HepG2 (cell line): ENCODE data around the gene PWP1. TPM values are rescaled to one million over a fixed set of nuclear protein-coding genes. Genes with fewer than 3 reads are reported as not detected.

ENCODE experiments used
- ATAC-seq: fragments of 200-7000 bp; cut with Tn5 transposase; 3 replicates; pipeline ENCODE4 v1.9.1; 2020; ENCODE audit warnings: mild to moderate bottlenecking, moderate library complexity
- BruUV-seq: library from RNA; stranded (reverse); fragments of 400-500 nt; replicated peaks from 2 replicates; lab custom pipeline; 2021; lab: Mats Ljungman, UMichigan
- CTCF ChIA-PET: fragments of 300-600 bp; formaldehyde crosslinking; extraction: SDS; loops from one replicate; lab custom pipeline; 2021; ENCODE audit warnings: low total read pairs, inconsistent platforms, low intra/inter-chr PET ratio; lab: Yijun Ruan, JAX
- POLR2A ChIA-PET: fragments of 350-600 bp; sonication (Branson Sonifier 250); formaldehyde crosslinking; loops from one replicate; lab custom pipeline; 2020; ENCODE audit warnings: antibody characterized with exemption, inconsistent platforms; lab: Yijun Ruan, JAX
- DNase-seq: peaks from one replicate; pipeline ENCODE4 v3.0.0-alpha.2; 2015; ENCODE audit warnings: low spot score
- FAIRE-seq: peaks from 3 replicates; lab custom pipeline; 2011; peaks lifted over from hg19 to GRCh38; lab: Jason Lieb, UNC
- H2AFZ ChIP-seq: one replicate; pipeline ENCODE4 v1.6.1; 2011; ENCODE audit warnings: low read length, inconsistent platforms
- H3K27ac ChIP-seq: fragments of 300-600 bp; 3 replicates; pipeline ENCODE4 v1.8.0; 2011; ENCODE audit warnings: mixed run types, mild to moderate bottlenecking, mixed read lengths, low read length, inconsistent platforms; ENCODE audit not compliant: insufficient read depth; ENCODE audit errors: extremely low read length
- H3K27me3 ChIP-seq, 2 experiments: fragments of 200-600 bp in 1 of 2; 2 replicates in 1 of 2; 3 replicates in 1 of 2; pipeline versions ENCODE4 v1.6.0 to v1.8.0; 2011; ENCODE audit warnings: low read length in 2 of 2, mild to moderate bottlenecking in 2 of 2, moderate library complexity in 2 of 2, inconsistent platforms in 1 of 2; ENCODE audit not compliant: insufficient read depth in 2 of 2, control insufficient read depth in 1 of 2
- H3K36me3 ChIP-seq, 2 experiments: fragments of 200-600 bp in 1 of 2; replicated peaks in 1 of 2; 2 replicates in 1 of 2; 3 replicates in 1 of 2; pipeline versions ENCODE4 v1.5.1 to v1.8.0; 2011; ENCODE audit warnings: low read length in 2 of 2, inconsistent platforms in 1 of 2; ENCODE audit not compliant: insufficient read depth in 2 of 2, control insufficient read depth in 1 of 2
- H3K4me1 ChIP-seq: 2 replicates; pipeline ENCODE4 v1.5.1; 2012; ENCODE audit warnings: low read length, inconsistent platforms; ENCODE audit not compliant: insufficient read depth
- H3K4me2 ChIP-seq: 2 replicates; pipeline ENCODE4 v1.6.0; 2011; ENCODE audit warnings: low read depth, low read length, inconsistent platforms
- H3K4me3 ChIP-seq, 3 experiments: fragments of 200-600 bp in 1 of 3; sonication (generic), shearing (Covaris generic) in 1 of 3; replicated peaks in 1 of 3; 2 replicates each; pipeline ENCODE4 v1.5.1; 2011 to 2016; ENCODE audit warnings: low read length in 3 of 3, inconsistent platforms in 2 of 3, low read depth in 2 of 3, mild to moderate bottlenecking in 2 of 3, control low read depth in 1 of 3, mixed read lengths in 1 of 3; ENCODE audit not compliant: insufficient read depth in 1 of 3
- H3K79me2 ChIP-seq: one replicate; pipeline ENCODE4 v1.6.1; 2011; ENCODE audit warnings: low read length, inconsistent platforms; ENCODE audit not compliant: insufficient read depth
- H3K9ac ChIP-seq: 2 replicates; pipeline ENCODE4 v1.6.0; 2011; ENCODE audit warnings: mild to moderate bottlenecking, low read depth, low read length, inconsistent platforms; ENCODE audit not compliant: insufficient read depth
- H3K9me3 ChIP-seq: 2 replicates; pipeline ENCODE4 v1.5.1; 2012; ENCODE audit warnings: mild to moderate bottlenecking, low read length
- H4K20me1 ChIP-seq: 2 replicates; pipeline ENCODE4 v1.6.0; 2011; ENCODE audit warnings: inconsistent platforms, mild to moderate bottlenecking, low read length, moderate library complexity; ENCODE audit not compliant: insufficient read depth
- BRD4 ChIP-seq: sonication (generic); formaldehyde crosslinking; IDR thresholded peaks from 2 replicates; pipeline ENCODE4 v1.4.0; 2020; ENCODE audit warnings: missing genetic modification reagents
- CREB3 ChIP-seq: sonication (generic); formaldehyde crosslinking; IDR thresholded peaks from 2 replicates; pipeline ENCODE4 v1.5.0; 2020; ENCODE audit warnings: missing genetic modification reagents
- MAFF ChIP-seq: IDR thresholded peaks from 2 replicates; pipeline ENCODE4 v1.6.1; 2011; ENCODE audit warnings: low read depth, low read length, improper control_type of control experiment
- MAFK ChIP-seq, 2 experiments: IDR thresholded peaks in 1 of 2; conservative IDR thresholded peaks in 1 of 2; 2 replicates each; pipeline ENCODE4 v1.6.1; 2011; ENCODE audit warnings: improper control_type of control experiment in 2 of 2, low read length in 2 of 2
- NFKB2 ChIP-seq: sonication (generic); formaldehyde crosslinking; IDR thresholded peaks from 2 replicates; pipeline ENCODE4 v1.4.0; 2020; ENCODE audit warnings: missing genetic modification reagents, borderline replicate concordance
- ONECUT2 ChIP-seq: sonication (generic); formaldehyde crosslinking; IDR thresholded peaks from 2 replicates; pipeline ENCODE4 v1.4.0; 2020; ENCODE audit warnings: missing genetic modification reagents
- SP140L ChIP-seq: sonication (generic); formaldehyde crosslinking; IDR thresholded peaks from 2 replicates; pipeline ENCODE4 v1.4.0; 2020; ENCODE audit warnings: missing genetic modification reagents, borderline replicate concordance
- ZKSCAN1 ChIP-seq: fragments of 150-350 bp; IDR thresholded peaks from 2 replicates; pipeline ENCODE4 v1.6.1; 2014; ENCODE audit warnings: low read length
- ZNF282 ChIP-seq: fragments of 450-650 bp; IDR thresholded peaks from 2 replicates; pipeline ENCODE4 v1.6.1; 2018; ENCODE audit not compliant: partially characterized antibody
- ZNF326 ChIP-seq: sonication (generic); formaldehyde crosslinking; IDR thresholded peaks from 2 replicates; pipeline ENCODE4 v1.4.0; 2020; ENCODE audit warnings: missing genetic modification reagents, borderline replicate concordance
- ZNF484 ChIP-seq: sonication (generic); formaldehyde crosslinking; IDR thresholded peaks from 2 replicates; pipeline ENCODE4 v1.5.1; 2020; ENCODE audit warnings: mild to moderate bottlenecking, low read depth, missing genetic modification reagents, borderline replicate concordance
- ZNF597 ChIP-seq: sonication (generic); formaldehyde crosslinking; IDR thresholded peaks from 2 replicates; pipeline ENCODE4 v1.5.0; 2020; ENCODE audit warnings: missing genetic modification reagents
- ZNF639 ChIP-seq: conservative IDR thresholded peaks from 2 replicates; pipeline ENCODE4 v1.6.1; 2018; ENCODE audit warnings: missing genetic modification reagents
- ZNF672 ChIP-seq: sonication (generic); formaldehyde crosslinking; IDR thresholded peaks from 2 replicates; pipeline ENCODE4 v1.8.1; 2022; ENCODE audit warnings: missing genetic modification reagents
- ZSCAN29 ChIP-seq: sonication (generic); formaldehyde crosslinking; conservative IDR thresholded peaks from 2 replicates; pipeline ENCODE4 v1.4.0; 2020; ENCODE audit warnings: mild to moderate bottlenecking, missing genetic modification reagents
- WGBS: methylation state at CpG from one replicate; pipeline ENCODE4 v1.1.6; 2017; ENCODE audit warnings: low lambda C conversion rate; 5-methylcytosine and 5-hydroxymethylcytosine counted together
- in situ Hi-C: cut with HindIII; loops from 2 replicates; pipeline ENCODE4 v1.10.0; 2017; ENCODE audit warnings: low pct_unique_long_range_greater_than_20kb; ENCODE audit not compliant: extremely low pct_ligation_motif_present
- intact Hi-C: fragments of 100-400 bp; cut with micrococcal nuclease; formaldehyde crosslinking; loops from one replicate; pipeline ENCODE4 v1.10.0; 2022; ENCODE audit not compliant: unreplicated experiment
- polyA plus RNA-seq, 8 experiments: library from polyadenylated mRNA; depleted of rRNA in 3 of 8; stranded (reverse) in 7 of 8; unstranded in 1 of 8; fragments of >200 nt; fragmentation: Illumina TruSeq in 4 of 8; extraction: Trizol in 4 of 8; gene quantifications; 2 replicates each; pipeline versions ENCODE4 v1.2.1 to v1.2.3, GENCODE V29; 2011 to 2016; ENCODE audit warnings: low read depth in 4 of 8, missing spikeins in 1 of 8, mixed read lengths in 1 of 8; ENCODE audit not compliant: insufficient read depth in 1 of 8
- total RNA-seq, 5 experiments: library from RNA; depleted of rRNA; stranded (reverse); fragments of >200 nt; fragmentation: Illumina TruSeq; extraction: Trizol; gene quantifications; 2 replicates each; pipeline ENCODE4 v1.2.3, GENCODE V29; 2016; ENCODE audit warnings: low read depth in 1 of 5

The PWP1 gene
- total and polyA plus RNA-seq, 2 of the 13 experiments (the other 11 are each of a cell fraction or from before 2014, with no cell fraction given) = 65.9 to 70.2 TPM

GRCh38 chr12:107646436-107646835, 39.2 kb upstream of the PWP1 start:
- H3K9ac ChIP-seq = no peak overlapping the region
- H3K4me2 ChIP-seq = no peak overlapping the region
- H3K27ac ChIP-seq = no peak overlapping the region
- ChIA-PET CTCF (no interaction called here), POLR2A (no interaction called here)
- ATAC-seq (no peak), FAIRE-seq (no peak), DNase-seq (no peak)
- in situ Hi-C loops (no loop called here), intact Hi-C loops (no loop called here)
- H3K36me3 ChIP-seq = no peaks in the 10 kb centered on the region; a peak in 1 of 5 replicates
- no peaks in the 10 kb centered on the region for H3K27me3 ChIP-seq
- no peak overlapping the region for H3K4me3 ChIP-seq
- TF ChIP-seq ZNF326 (CRISPR knock-in tag) = no peak
- TF ChIP-seq MAFK (conservative IDR thresholded peaks at IDR 0.05 in 1 of 2, IDR thresholded peaks at IDR 0.05 in 1 of 2; ENCODE audit: low read length in 2 of 2) = peak in 1 of 2 experiments; percentile 35; a peak in 2 of 4 replicates
- TF ChIP-seq MAFF = peak; percentile 32; the same call in 1 of the 2 replicates
- no TSS peak for BruUV-seq
- WGBS = 66% methylated on average over 5 of the region's 7 CpGs
- H2AFZ ChIP-seq = no peak overlapping the region
- H4K20me1 ChIP-seq = no peaks in the 10 kb centered on the region
- H3K4me1 ChIP-seq = no peaks in the 10 kb centered on the region
- no peaks in the 10 kb centered on the region for H3K9me3 ChIP-seq
- H3K79me2 ChIP-seq = no peaks in the 10 kb centered on the region

GRCh38 chr12:107649661-107650061, 35.9 kb upstream of the PWP1 start:
- BruUV-seq = no TSS peak
- ATAC-seq (no peak), FAIRE-seq (no peak), DNase-seq (no peak)
- H3K36me3 ChIP-seq = peaks cover 0 to 2% of the 10 kb centered on the region in 2 experiments; a peak in 1 of 5 replicates
- H2AFZ ChIP-seq = no peak overlapping the region
- WGBS = 73% methylated on average over 4 of the region's 4 CpGs
- intact Hi-C loops (no loop called here), in situ Hi-C loops (no loop called here)
- no peaks in the 10 kb centered on the region; a peak in 1 of 5 replicates for H3K27me3 ChIP-seq
- no peak overlapping the region for H3K9ac ChIP-seq
- H4K20me1 ChIP-seq = no peaks in the 10 kb centered on the region
- H3K4me3 ChIP-seq = no peak overlapping the region
- H3K4me1 ChIP-seq = no peaks in the 10 kb centered on the region
- ChIA-PET POLR2A (no interaction called here), CTCF (no interaction called here)
- no peak overlapping the region for H3K27ac ChIP-seq
- H3K4me2 ChIP-seq = no peak overlapping the region
- no peaks in the 10 kb centered on the region for H3K9me3 ChIP-seq
- no peaks in the 10 kb centered on the region for H3K79me2 ChIP-seq
- TF ChIP-seq ZNF597 (no peak), ZSCAN29 (CRISPR knock-in tag) (no peak), ZNF282 (no peak), ONECUT2 (CRISPR knock-in tag) (no peak), CREB3 (no peak), SP140L (CRISPR knock-in tag) (no peak), NFKB2 (CRISPR knock-in tag) (no peak), ZKSCAN1 (no peak), ZNF639 (no peak), ZNF484 (no peak), ZNF672 (no peak), BRD4 (no peak)
